ENCODE results near the gene EMC1.
"Not testable (repeated sequence)": the region's sequence is repeated elsewhere in the genome, so short reads cannot be mapped to it uniquely, and the experiment has no call there.

The EMC1 gene

DNA sequence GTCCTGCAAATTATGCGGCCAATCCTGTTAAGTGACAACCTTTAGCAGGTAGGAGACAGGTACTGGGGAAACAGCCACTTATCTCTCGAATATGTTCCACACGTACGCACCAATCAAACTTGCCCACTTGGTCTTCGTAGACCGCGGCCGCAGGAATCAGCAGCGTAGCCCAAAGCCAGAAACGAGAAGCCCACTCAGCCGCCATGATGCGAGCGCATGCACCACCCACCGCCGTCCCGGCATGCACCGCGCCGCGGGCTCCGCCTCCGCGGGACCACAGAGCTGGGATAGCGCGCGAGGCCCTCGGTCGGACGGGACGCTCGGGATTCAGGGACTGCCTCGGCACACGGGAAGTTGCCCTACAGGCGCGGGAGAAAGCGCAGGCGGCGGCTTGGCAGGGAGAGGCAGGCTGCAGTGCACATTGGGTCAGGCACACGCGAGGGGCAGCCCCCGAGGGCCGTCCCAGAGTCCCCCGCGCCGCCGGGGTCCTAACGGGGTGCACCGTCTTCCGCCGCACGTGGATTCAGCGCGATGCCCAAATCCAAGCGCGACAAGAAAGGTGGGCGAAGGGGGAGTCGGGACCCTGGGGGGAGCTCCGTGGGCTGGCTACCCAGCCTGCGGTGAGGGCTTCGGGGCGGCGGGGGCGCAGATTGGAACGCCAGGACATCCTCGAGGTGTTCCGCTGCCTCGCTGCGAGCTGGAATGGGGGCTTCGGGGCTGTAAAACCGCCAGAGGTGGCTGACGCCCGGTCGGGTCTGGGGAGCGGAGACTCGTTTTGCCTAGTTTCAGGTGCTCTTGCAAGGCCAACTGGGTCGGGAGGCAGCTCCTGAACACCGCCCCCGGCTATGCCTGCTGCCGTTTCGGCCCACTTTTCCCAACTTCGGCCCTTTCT, at the start of gene EMC1, which contains the start of gene MRTO4:
Gene EMC1, minus strand, starts transcription at position 220 of the 892 bp plus-strand sequence. Its CDS starts 15 bp downstream, at position 205.
Gene MRTO4, plus strand, starts transcription at position 501 of the 892 bp plus-strand sequence. Its CDS starts 31 bp downstream, at position 532.
- peak; percentile 86 for DNase-seq

DNA sequence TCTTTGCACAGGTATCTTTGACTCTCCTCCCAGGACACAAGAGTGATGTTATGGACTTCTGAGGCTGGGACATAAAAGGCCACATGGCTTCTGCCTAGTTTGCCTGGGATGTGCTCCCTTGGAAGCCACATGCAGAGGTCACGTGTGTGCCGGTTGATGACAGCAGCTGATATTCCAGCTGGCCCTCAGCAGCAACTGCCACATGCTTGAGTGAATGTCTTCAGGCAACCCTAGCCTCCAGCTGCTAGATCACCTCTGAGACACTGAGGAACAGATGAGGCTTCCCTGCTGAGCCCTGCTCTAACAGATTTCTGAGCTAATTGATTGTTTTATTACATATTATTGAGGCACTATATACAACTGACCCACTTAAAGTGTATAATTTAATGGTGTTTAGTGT, 48.9 kb upstream of the EMC1 start:
- no peak for DNase-seq

DNA sequence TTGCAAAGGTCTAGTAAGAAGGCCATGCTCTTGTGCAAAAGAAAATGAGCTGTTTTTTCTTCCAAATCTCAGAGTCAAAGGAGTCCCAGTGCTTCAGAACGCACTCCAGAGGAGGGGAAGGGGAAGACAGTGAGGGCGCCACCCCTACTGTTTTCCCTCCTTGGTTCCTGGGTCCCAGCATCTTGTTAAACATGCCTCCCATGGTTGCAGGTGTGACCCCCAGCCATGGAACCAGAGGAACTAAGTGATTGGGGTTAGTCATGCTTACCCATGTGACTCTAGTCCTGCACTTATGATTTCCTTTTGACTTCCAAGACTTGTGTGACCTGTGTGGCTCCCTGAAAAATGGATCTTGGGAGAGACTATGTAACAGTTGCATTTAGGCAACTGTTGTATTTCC, 43.3 kb upstream of the EMC1 start:
- DNase-seq: no peak

DNA sequence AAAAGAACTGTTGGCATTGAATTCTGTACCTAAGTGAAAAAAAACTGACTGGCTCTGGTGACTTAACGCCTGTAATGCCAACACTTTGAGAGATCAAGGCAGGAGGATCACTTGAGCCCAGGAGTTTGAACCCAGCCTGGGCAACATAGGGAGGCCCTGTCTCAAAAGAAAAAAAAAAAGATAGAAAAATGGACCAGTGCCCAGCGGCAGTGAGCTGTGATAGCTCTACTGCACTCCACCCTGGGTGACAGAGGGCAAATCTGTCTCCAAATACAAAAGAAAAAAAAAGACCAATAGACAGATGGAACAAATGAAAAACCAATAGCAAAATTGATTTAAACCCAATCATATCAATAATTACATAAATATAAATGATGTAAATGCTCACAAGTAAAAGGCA, 37.9 kb upstream of the EMC1 start:
- no peak for DNase-seq

DNA sequence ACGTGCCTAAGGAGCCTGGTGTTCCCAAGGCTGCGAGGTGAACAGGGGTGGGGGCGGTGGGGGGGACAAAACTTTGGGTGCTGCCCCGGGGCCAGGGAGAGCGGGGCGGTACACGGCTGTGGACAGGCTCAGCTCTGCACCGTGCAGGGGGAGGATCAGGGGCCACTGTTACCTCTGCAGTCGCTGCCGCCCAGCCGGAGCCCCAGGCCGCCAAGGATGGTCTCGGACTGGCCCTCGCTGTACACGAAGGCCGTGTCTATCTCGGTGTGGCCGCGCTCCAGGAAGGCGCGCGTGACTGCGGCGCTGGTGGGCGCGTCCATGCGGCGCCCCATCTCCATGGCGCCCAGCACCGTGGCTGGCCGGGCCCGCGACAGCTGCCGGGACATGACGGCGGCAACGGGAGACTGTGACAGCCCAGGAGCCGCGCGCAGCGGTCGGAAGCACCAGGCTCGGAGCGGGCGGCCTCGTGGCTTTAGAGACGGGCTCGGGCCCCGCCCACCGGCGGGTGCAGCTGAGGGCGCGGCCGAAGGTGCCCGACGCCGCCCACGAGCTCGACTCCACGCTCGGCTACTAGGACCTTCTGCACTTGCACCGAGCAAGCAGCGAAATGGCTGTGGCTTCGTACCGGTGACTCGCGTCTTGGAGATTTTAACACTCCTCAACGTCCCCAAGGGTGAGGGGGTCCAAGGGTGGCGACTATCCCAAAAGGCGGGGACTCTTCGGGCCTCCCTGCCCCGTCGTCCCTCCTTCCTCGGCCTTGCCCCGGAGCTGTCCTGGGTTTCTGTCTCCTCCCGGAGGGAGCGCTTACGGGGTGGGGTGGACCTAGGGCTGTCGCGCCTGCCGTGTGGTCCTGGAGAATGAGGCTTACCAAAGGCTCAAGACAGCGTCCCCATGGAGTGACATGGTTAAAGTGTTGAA, 37.3 kb upstream of the EMC1 start, which contains the start of gene AKR7A3:
Gene AKR7A3, minus strand, starts transcription at position 447 of the 918 bp plus-strand sequence. Its CDS starts 61 bp downstream, at position 386.
- DNase-seq: not testable (repeated sequence)

DNA sequence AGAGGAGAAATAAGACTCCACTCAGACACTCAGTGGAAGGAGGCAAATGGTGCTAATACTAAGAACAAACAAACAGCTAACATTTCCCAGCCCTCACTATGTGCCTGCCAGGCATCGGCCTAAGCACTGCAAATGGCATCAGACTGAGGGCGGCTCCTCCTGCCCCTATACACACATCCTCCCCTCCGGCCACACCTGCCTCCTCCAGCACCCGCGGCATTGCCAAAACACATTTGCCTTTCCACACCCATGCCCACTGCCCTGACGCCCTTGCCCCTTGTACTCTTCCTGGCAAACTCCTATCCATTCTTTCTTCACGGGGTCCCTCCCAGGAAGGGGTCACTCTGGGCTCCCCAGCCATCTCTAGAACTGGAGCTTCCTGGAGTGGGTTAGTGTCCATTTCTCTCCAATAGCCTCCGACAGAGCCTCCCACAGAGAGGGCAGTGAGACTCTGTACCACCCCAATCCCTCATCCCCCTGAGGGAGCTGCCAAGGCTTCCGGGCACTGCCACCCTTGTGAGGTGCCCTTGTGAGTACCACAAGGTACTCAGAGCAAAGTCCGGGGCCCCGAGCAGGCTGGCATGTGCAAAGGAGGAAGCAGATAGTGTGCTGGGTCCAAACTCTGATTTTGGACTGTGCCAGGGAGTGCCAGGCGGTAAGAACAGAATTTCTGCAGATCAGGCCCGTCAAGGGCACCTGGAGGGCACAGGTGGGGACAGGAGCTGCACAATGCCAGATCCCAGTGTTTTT, 36.3 kb upstream of the EMC1 start:
- no peak for DNase-seq

DNA sequence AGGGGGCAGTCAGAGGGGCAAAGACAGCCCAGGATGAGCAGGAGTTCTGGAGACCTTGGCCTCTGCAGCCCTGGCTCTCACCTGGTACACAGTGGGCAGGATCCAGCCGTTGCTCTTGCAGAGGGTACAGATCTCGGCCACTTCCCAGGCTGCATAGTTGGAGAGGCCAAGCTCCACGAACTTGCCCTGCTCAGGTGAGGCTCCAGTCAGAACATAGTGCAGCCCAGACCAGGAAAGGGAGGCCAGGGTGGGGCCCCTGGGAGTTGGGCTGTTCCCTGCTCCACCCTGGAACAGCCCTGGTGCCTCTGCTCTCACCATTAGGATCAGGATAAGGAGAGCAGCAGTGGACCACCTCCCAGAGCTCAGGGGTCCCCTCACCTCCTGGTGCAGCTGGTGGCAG, 34.5 kb upstream of the EMC1 start:
- DNase-seq: not testable (repeated sequence)

DNA sequence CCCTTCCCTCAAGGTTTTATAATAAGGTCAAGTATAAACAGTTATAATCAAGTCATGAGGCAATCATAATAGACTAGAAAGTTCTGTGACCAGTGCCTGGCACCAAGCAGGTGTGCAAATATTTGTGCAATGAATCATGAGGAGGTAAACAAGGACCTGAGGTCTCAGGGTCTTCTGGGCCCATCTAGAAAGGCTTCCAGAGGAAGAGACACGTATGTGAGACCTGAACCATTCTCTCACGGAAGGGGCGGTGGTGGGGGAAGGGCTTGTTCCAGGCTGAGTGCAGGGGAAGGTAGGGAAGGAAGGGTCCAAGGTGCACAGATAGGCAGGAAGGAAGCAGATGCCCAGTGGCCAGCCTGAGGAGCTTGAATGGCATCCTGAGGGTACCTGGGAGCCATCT, 34.0 kb upstream of the EMC1 start:
- DNase-seq: not testable (repeated sequence)

DNA sequence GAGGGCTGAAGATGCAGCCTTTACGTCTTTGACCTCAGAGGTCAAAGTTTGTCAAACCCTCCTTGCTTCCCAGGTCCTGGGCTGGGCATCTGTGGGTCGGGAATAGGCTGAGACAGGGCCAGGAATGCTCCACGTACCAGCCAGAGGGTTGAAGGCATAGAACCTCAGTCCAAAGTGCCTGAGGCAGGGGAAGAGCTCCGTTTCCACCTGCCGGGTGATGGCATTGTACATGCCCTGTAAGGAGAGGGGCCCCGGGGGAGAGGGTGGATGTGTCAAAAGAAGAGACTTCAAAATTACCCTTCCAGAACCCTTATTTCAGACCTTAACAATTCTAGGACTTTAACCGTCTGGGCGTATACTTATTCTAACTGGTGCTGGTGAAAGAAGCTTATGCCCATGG, 33.6 kb upstream of the EMC1 start:
- no peak for DNase-seq

DNA sequence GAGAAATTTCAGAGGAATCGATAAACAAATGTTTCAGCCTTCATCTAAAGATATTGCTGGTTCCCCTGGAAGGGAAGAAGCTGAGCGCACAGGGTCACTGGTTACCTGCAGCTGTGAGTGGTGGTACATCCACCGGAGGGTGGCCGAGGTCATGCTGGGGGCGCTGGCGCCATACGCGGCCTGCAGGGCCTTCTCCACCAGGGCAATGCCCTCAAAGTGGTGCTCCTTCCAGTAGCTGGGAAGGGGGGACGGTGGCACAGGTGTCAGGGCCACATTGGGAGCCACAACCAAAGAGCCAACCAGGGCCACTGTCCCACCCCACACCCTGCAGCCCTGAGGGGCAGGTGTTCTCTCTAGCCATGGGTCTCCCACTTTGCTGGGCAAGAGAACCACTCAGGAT, 32.6 kb upstream of the EMC1 start:
- DNase-seq: no peak

DNA sequence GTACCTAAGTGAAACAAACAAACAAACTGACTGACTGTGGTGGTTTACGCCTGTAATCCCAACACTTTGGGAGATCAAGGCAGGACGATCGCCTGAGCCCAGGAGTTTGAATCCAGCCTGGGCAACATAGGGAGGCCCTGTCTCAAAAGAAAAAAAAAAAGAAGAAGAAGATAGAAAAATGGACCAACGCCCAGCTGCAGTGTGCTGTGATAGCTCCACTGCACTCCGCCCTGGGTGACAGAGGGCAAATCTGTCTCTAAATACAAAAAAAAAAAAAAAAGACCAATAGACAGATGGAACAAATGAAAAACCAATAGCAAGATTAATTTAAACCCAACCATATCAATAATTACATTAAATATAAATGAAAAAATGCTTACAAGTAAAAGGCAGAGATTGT, 23.3 kb upstream of the EMC1 start:
- DNase-seq: no peak

DNA sequence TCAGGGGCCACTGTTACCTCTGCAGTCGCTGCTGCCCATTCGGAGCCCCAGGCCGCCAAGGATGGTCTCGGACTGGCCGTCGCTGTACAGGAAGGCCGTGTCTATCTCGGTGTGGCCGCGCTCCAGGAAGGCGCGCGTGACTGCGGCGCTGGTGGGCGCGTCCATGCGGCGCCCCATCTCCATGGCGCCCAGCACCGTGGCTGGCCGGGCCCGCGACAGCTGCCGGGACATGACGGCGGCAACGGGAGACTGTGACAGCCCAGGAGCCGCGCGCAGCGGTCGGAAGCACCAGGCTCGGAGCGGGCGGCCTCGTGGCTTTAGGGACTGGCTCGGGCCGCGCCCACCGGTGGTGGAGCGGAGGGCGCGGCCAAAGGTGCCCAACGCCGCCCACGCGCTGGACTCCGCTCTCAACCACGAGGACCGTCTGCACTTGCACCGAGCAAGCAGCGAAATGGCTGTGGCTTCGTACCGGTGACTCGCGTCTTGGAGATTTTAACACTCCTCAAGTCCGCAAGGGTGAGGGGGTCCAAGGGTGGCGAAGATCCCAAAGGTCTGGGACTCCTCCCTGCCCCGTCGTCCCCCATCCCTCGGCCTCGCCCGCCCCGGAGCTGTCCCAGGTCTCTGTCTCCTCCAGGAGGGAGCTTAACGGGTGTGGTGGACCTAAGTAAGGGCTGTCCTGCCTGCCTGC, 22.7 kb upstream of the EMC1 start:
- DNase-seq: not testable (repeated sequence)

DNA sequence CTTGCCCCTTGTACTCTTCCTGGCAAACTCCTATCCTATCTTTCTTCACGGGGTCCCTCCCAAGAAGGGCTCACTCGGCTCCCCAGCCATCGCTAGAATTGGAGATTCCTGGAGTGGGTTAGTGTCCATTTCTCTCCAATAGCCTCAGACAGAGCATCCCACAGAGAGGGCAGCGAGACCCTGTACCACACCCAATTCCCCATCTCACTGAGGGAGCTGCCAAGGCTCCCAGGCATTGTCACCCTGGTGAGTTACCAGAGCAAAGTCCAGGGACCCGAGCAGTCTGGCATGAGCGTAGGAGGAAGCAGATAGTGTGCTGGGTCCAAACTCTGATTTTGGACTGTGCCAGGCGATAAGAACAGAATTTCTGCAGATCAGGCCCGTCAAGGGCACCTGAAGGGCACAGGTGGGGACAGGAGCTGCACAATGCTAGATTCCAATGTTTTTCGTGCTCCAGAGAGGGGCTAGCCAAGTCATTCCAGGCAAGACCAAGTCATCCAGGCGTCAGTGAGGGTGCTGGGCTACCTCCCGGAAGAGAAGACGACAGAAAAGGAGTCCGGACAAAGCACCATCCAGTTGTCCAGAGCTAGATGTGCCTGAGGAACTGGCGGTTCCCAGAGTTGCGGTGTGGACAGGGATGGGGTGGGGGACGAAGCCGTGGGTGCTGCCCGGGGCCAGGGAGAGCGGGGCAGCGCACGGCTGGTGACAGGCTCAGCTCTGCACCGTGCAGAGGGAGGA, 22.0 kb upstream of the EMC1 start:
- DNase-seq: no peak

DNA sequence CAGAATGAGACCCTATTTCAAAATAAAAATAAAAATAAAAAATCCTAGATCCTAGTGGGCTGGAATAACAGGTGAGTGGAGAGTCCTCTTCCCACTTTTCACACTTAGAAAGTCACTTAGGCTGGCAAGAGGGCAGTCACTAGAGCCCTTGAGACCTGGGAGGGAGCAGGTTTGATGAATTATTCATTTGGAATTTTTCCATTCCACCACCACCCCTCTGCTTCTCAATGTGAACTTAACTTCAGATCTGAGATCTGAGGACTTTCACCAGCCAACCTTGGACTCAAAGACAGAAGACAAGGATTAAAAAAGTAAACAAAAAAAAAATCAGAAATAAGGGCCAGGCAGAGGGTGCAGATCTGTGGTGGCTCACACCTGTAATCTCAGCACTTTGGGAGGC, 20.7 kb upstream of the EMC1 start:
- no peak for DNase-seq

DNA sequence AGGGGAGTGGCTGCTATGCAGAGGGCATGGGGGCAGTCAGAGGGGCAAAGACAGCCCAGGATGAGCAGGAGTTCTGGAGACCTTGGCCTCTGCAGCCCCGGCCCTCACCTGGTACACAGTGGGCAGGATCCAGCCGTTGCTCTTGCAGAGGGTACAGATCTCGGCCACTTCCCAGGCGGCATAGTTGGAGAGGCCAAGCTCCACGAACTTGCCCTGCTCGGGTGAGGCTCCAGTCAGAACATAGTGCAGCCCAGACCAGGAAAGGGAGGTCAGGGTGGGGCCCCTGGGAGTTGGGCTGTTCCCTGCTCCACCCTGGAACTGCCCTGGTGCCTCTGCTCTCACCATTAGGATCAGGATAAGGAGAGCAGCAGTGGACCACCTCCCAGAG, 19.0 kb upstream of the EMC1 start:
- DNase-seq: not testable (repeated sequence)

DNA sequence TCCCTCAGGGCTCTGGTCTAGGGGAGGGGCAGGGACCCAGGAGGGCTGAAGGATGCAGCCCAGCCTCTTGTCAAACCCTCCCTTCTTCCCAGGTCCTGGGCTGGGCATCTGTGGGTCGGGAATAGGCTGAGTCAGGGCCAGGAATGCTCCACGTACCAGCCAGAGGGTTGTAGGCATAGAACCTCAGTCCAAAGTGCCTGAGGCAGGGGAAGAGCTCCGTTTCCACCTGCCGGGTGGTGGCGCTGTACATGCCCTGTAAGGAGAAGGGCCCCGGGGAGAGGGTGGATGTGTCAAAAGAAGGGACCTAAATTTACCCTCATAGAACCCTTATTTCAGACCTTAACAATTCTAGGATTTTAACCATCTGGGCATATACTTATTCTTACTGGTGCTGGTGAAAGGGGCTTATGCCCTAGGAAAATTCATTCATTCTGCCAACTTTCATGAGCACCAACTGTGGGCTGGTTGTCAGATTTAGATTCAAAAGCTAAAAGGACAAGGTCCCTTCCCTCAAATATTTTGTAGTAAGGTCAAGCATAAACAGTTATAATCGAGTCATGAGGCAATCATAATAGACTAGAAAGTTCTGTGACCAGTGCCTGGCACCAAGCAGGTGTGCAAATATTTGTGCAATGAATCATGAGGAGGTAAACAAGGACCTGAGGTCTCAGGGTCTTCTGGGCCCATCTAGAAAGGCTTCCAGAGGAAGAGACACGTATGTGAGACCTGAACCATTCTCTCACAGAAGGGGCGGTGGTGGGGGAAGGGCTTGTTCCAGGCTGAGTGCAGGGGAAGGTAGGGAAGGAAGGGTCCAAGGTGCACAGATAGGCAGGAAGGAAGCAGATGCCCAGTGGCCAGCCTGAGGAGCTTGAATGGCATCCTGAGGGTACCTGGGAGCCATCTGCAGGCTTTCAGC, 18.4 kb upstream of the EMC1 start:
- not testable (repeated sequence) for DNase-seq

DNA sequence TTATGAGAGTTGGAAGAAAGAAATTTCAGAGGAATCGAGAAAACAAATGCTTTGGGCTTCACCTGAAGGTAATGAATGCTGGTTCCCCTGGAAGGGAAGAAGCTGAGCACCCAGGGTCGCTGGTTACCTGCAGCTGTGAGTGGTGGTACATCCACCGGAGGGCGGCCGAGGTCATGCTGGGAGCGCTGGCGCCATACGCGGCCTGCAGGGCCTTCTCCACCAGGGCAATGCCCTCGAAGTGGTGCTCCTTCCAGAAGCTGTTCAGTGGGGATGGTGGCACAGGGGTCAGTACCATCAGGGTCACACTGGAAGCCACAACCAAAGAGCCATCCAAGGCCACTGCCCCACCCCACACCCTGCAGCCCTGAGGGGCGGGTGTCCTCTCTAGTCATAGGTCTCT, 17.1 kb upstream of the EMC1 start:
- no peak for DNase-seq

DNA sequence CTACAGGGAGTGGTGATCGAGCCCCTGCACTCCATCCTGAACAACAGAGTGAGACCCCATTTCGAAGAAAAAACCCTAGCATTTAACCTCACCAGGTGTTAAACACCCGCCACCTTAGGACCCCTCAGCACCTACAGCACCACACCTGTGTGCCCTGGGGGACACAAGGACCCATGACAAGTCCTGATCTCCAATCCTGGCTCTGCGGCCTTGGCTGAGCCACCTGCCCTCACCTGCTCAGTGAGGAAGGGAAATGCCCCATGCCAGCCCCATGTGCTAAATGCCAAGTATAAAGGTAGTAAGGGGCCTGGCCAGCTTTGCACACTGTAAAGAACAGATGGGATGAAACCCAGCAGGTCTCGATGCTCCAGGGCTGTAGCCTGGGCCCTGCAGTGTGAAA, 11.4 kb upstream of the EMC1 start:
- no peak for DNase-seq

DNA sequence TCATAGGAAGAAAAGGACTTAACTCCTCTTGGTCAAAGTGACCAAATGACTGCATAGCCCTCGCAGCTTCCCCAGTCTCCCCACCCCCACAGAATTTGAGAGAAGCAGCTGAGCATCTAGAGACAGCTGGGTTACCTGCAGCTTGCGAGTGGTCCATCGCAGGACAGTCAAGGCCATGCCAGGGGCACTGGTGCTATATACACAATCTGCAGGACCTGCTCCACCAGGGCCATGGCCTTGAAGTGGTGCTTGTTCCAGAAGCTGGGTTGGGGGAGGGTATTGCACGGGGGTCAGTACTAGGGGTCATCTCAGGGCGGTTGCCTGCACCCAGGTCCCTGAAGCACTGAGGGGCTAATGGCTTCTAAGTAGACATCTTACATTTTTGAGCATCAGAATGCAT, 10.7 kb upstream of the EMC1 start:
- no peak for DNase-seq

Data from GDM1 (cell line).